ENCODE results near the gene CDCA4.

DNA sequence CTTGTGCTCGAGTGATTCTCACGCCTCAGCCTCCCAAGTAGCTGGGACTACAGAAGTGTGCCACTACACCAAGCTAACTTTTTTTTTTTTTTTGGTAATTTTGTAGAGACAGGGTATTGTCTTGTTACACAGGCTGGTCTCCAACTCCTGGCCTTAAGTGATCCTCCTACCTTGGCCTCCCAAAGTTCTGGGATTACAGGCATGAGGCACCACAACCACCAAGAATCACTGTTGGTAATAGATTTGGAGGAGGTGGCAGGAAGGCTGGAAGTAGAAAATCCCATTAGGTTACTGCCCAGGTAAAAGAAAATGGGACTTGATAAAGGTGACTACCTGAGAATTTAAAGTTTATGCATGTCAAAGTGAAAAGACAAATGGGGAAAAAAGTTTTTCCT, 1.4 kb upstream of the CDCA4 start:
- no peak for TF ChIP-seq RAD21 (IDR thresholded peaks at IDR 0.05; ENCODE audit: low read depth)
- TF ChIP-seq TCF12 (IDR thresholded peaks at IDR 0.05; ENCODE audit: low read depth), result no peak
- TF ChIP-seq, protein P1, sequence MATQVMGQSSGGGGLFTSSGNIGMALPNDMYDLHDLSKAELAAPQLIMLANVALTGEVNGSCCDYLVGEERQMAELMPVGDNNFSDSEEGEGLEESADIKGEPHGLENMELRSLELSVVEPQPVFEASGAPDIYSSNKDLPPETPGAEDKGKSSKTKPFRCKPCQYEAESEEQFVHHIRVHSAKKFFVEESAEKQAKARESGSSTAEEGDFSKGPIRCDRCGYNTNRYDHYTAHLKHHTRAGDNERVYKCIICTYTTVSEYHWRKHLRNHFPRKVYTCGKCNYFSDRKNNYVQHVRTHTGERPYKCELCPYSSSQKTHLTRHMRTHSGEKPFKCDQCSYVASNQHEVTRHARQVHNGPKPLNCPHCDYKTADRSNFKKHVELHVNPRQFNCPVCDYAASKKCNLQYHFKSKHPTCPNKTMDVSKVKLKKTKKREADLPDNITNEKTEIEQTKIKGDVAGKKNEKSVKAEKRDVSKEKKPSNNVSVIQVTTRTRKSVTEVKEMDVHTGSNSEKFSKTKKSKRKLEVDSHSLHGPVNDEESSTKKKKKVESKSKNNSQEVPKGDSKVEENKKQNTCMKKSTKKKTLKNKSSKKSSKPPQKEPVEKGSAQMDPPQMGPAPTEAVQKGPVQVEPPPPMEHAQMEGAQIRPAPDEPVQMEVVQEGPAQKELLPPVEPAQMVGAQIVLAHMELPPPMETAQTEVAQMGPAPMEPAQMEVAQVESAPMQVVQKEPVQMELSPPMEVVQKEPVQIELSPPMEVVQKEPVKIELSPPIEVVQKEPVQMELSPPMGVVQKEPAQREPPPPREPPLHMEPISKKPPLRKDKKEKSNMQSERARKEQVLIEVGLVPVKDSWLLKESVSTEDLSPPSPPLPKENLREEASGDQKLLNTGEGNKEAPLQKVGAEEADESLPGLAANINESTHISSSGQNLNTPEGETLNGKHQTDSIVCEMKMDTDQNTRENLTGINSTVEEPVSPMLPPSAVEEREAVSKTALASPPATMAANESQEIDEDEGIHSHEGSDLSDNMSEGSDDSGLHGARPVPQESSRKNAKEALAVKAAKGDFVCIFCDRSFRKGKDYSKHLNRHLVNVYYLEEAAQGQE (IDR thresholded peaks at IDR 0.05; ENCODE audit: low read depth), result no peak
- TF ChIP-seq YY1 (IDR thresholded peaks at IDR 0.05; ENCODE audit: low read depth), result no peak
- TF ChIP-seq FOXM1 (IDR thresholded peaks at IDR 0.05; ENCODE audit: borderline replicate concordance, low read depth), result no peak
- TF ChIP-seq TEAD4 (IDR thresholded peaks at IDR 0.05), result no peak
- TF ChIP-seq EP300 (IDR thresholded peaks at IDR 0.05; ENCODE audit: borderline replicate concordance), result no peak
- TF ChIP-seq TAF1 (IDR thresholded peaks at IDR 0.05; ENCODE audit: low read depth), result no peak
- no peak for TF ChIP-seq USF1 (IDR thresholded peaks at IDR 0.05)
- no peak for TF ChIP-seq NFIC (IDR thresholded peaks at IDR 0.05)
- TF ChIP-seq, protein P2, sequence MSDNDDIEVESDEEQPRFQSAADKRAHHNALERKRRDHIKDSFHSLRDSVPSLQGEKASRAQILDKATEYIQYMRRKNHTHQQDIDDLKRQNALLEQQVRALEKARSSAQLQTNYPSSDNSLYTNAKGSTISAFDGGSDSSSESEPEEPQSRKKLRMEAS (IDR thresholded peaks at IDR 0.05), result no peak
